ENCODE data around the gene HES4. TPM values are rescaled to one million over a fixed set of nuclear protein-coding genes. Genes with fewer than 3 reads are reported as not detected.

Gene HES4
- total RNA-seq, 1 donor from 2014 or later, result 21.4 TPM

GRCh38 chr1:1022302-1023009 is 22.6 kb upstream of the HES4 start:
- intact Hi-C loops (cut with DNase I), result no loop called here
- no peak for ATAC-seq
- no peak for TF ChIP-seq CTCF (IDR thresholded peaks at IDR 0.05)

GRCh38 chr1:1021920-1022259 is 22.0 kb upstream of the HES4 start:
- H3K27me3 ChIP-seq (ENCODE audit: low read depth), result no peaks in the 10 kb centered on the region
- H3K4me1 ChIP-seq, result peaks cover 57% of the 10 kb centered on the region
- H3K27ac ChIP-seq, result no peak overlapping the region
- no peak for TF ChIP-seq CTCF (IDR thresholded peaks at IDR 0.05)
- H3K36me3 ChIP-seq, result no peaks in the 10 kb centered on the region
- intact Hi-C loops (cut with DNase I), result no loop called here
- peak overlapping the region; percentile 77 for H3K4me3 ChIP-seq
- DNase-seq (no peak), ATAC-seq (no peak)
- H3K9me3 ChIP-seq, result no peaks in the 10 kb centered on the region

More at GRCh38 chr1:1022302-1023009, 22.6 kb upstream of the HES4 start:
- Histone ChIP-seq H3K36me3 (no peaks in the 10 kb centered on the region), H3K9me3 (no peaks in the 10 kb centered on the region), H3K27me3 (ENCODE audit: low read depth) (no peaks in the 10 kb centered on the region), H3K27ac (no peak overlapping the region), H3K4me3 (no peak overlapping the region), H3K4me1 (peaks cover 58% of the 10 kb centered on the region)
- no peak for DNase-seq

GRCh38 chr1:1021010-1021919 is 21.4 kb upstream of the HES4 start:
- TF ChIP-seq CTCF (IDR thresholded peaks at IDR 0.05), result no peak
- intact Hi-C loops (cut with DNase I), result no loop called here
- H3K36me3 ChIP-seq, result no peaks in the 10 kb centered on the region
- DNase-seq, result peak; percentile 80
- peaks cover 51% of the 10 kb centered on the region for H3K4me1 ChIP-seq
- no peaks in the 10 kb centered on the region for H3K9me3 ChIP-seq
- peak; percentile 30 to 46 for ATAC-seq
- H3K27me3 ChIP-seq (ENCODE audit: low read depth), result no peaks in the 10 kb centered on the region
- H3K4me3 ChIP-seq, result peak overlapping the region; percentile 77
- H3K27ac ChIP-seq, result peak overlapping the region; percentile 56

GRCh38 chr1:1020415-1021009 is 20.6 kb upstream of the HES4 start:
- Histone ChIP-seq H3K27me3 (ENCODE audit: low read depth) (no peaks in the 10 kb centered on the region), H3K27ac (peak overlapping the region; percentile 56), H3K36me3 (no peaks in the 10 kb centered on the region), H3K4me1 (peaks cover 44% of the 10 kb centered on the region), H3K9me3 (no peaks in the 10 kb centered on the region), H3K4me3 (peak overlapping the region; percentile 77)
- ATAC-seq (peak in 1 of 2 donors; percentile 18), DNase-seq (no peak)
- TF ChIP-seq CTCF (IDR thresholded peaks at IDR 0.05), result no peak
- intact Hi-C loops (cut with DNase I), result no loop called here

- DNase-seq, result no peak
- H3K4me1 ChIP-seq, result peaks cover 39% of the 10 kb centered on the region
- intact Hi-C loops (cut with DNase I), result no loop called here
- H3K9me3 ChIP-seq, result no peaks in the 10 kb centered on the region
- peak within 1 kb of the TSS; percentile 84 for H3K27ac ChIP-seq
- TF ChIP-seq CTCF (IDR thresholded peaks at IDR 0.05), result no peak
- H3K27me3 ChIP-seq (ENCODE audit: low read depth), result no peaks in the 10 kb centered on the region
- H3K36me3 ChIP-seq, result no peaks in the 10 kb centered on the region
- peak; percentile 13 to 51 for ATAC-seq
- peak within 1 kb of the TSS; percentile 77 for H3K4me3 ChIP-seq
These were observed 20.1 kb upstream of the HES4 start, which contains the start of gene AGRN for GRCh38 chr1:1020000-1020404. TSS of gene AGRN (plus strand) at chr1:1020120. CDS start at chr1:1020173, 53 bp downstream.

Data from lower lobe of right lung (tissue), 2 donors.